NCI-H1092 (cell line): ENCODE measurements around the gene TRIM69.
"Not testable (repeated sequence)": the region's sequence is repeated elsewhere in the genome, so short reads cannot be mapped to it uniquely, and the experiment has no call there.

Experiments used
- DNase-seq: peaks from one replicate; lab custom pipeline; 2025; lab: John Stamatoyannopoulos, UW

The TRIM69 gene

DNA sequence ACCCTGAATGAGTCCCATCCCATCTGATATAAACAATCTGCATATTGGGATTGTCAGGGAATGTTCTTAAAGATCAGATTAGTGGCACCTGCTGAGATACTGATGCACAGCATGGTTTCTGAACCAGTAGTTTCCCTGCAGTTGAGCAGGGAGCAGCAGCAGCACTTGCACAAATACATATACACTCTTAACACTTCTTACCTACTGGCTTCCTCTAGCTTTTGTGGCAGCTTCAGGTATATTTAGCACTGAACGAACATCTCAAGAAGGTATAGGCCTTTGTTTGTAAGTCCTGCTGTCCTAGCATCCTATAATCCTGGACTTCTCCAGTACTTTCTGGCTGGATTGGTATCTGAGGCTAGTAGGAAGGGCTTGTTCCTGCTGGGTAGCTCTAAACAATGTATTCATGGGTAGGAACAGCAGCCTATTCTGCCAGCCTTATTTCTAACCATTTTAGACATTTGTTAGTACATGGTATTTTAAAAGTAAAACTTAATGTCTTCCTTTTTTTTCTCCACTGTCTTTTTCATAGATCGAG, 20.5 kb upstream of the TRIM69 start:
- DNase-seq: no peak

DNA sequence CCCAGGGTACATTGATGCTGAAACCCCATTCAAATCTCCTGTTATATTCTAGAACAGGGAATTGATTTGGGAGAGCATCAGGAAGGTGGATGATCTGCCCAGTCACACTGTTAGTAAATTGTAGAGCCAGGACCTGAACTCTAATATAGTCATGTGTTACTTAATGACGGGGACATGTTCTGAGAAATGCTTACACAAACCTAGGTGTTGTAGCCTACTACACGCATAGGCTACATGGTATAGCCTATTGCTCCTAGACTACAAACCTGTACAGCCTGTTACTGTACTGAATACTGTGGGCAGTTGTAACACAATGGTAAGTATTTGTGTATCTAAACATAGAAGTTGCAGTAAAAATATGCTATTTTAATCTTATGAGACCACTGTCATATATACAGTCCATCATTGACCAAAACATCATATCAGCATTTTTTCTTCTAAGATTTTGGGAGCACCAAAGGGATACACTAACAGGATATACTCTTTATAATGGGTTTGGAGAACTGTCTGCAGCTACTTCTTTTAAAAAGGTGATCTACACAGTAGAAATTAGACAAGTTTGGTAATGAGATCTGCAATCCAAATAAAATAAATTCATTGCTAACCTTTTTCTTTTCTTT, 19.2 kb upstream of the TRIM69 start:
- no peak for DNase-seq

DNA sequence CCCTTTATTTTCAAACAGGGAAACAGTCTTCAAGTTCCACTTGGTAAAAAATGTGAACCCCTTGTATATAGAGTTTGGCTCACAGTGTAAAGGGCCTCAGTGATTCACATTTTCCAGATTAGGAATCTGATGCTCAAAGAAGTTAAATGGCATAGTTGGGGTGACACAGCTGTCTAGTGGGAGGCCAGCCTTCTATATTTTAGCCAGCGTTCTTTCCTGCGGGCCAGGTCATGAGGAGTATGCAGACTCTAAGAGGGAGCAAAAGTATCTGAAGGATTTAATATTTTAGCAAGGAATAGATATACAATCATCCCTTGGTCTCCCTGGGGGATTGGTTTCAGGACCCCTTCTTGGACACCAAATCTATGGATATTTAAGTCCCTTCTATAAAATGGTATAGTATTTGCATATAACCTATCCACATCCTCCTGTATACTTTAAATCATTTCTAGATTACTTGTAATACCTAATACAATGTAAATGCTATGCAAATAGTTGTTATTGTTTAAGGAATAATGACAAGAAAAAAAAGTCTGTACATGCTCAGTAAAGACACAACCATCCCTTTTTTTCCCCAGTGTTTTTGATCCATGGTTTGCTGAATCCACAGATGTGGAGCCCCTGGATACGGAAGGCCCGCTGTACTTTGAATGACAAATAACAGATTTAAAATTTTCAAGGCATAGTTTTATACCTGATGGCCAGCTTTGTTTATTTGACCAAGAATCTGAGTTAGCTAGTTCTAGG, 18.0 kb upstream of the TRIM69 start:
- no peak for DNase-seq

DNA sequence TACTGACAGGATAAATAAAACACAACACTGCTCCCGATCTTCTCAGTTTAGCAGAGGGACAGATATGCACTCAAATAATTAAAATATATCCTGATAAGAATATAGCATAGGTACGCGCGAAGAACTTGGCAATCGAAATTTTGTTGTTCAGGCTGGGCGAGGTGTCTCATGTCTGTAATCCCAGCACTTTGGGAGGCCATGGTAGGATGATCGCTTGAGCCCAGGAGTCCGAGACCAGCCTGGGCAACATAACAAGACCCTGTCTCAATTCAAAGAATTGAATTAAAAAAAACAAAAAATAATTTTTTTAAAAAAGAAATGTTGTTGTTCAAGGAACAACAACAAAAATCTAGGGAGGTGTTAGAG, 17.4 kb upstream of the TRIM69 start:
- no peak for DNase-seq

DNA sequence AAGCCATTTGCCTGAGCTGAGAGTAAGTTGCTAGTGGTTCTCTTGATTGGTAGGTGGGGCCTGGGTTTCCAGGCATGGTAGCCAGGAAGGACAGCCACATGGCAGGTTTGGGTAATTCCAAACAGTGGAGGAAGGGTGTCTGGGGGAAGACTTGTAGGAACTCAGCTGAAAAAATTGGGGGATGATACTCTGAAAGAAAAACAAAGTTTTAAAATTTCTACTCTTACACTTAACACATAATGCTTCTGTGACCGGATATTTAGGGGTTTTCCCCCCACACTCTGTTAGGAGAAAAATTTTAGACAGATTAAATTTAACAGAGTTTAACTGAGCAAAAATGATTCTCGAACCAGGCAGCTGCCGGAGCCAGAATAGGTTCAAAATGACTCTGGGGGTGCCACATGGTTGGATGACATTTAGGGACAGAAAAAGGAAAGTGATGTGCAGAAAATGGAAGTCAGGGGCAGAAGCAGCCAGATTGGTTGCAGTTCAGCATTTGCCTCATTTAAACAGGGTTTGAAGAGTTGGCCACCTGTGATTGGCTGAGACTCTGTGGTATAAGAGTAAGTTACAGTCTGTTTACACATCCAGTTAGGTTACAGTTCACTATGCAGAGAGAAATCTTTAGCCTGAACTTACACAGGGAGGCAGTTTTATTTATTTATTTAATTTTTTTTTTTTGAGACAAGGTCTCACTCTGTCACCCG, 16.9 kb upstream of the TRIM69 start:
- no peak for DNase-seq

DNA sequence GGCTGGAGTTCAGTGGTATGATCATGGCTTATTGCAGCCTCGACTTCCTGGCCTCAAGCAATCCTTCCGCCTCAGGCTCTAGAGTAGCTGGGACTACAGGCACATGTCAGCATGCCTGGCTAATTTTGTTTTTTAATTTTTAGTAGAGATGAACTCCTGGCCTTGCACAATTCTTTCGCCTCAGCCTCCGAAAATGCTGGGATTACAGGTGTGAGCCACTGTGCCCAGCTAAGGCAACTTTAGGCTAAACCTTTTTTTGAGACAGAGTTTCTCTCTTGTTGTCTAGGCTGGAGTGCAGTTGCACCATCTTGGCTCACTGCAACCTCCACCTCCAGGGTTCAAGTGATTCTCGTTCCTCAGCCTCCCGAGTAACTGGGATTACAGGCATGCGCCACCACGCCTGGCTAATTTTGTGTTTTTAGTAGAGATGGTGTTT, 16.3 kb upstream of the TRIM69 start:
- DNase-seq: not testable (repeated sequence)

DNA sequence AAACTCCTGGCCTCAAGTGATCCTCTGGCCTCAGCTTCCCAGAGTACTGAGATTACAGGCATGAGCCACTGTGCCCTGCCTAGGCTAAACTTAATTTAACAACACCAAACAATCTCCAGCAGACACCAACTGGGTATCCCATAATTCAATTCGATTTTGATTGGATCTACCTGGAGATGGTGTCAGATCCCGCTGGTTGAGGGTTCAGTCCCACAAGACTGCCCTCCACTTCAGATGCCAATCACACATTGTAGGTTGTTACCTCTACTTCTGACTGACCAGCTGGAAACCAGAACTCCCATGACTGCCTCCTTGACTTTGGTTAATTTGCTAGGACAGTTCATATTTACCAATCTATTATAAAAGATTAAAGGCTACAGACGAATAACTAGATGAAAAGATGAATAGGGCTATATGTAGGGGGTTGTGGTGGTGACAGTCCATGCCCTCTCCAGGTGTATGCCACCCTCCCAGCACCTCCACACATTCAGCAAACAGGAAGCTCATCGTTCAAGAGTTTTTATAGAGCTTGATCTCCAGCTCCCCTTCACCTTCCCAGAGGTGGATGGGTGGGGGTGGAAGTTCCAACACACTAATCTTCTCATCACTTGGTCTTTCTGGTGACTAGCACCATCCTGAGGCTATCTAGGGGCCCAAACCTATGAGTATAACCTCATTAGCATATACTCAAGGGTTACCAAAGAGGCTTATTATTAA, 15.7 kb upstream of the TRIM69 start:
- no peak for DNase-seq

DNA sequence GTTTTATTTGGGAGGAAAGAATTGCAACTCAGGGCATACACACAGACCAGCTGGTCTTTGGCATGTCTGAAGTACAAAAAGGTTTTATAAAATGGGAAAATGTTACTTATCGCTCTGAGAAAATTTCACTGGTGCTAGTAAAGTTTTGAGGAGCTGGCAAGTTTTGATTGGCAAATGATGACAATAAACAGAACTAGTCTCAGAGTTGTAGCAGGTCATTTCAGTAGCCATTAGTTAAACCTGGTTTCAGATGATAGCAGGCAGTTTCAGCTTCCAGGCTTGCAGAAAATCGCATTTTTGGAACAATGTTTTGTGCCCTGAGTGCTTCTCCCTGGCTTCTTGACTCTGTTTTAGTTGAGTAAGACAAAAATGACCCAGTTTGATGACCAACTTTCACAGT, 14.3 kb upstream of the TRIM69 start:
- DNase-seq: no peak

DNA sequence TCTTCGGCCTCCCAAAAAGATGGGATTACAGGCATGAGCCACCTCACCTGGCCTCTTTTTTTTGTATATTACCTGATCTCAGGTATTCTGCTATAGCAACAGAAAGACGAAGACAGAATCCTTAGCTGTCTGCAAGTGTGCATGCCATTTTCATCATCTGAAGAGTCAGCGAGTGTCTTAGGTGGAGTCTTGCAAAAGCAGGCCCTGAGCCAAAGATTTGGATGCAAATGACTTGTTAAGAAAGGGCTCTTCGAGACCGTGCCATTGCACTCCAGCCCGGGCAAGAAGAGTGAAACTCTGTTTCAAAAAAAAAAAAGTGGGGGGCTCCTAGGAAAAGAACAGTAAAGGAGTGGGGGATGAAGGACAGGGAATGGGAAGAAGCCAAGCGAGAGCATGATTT, 10.2 kb upstream of the TRIM69 start:
- DNase-seq: no peak

DNA sequence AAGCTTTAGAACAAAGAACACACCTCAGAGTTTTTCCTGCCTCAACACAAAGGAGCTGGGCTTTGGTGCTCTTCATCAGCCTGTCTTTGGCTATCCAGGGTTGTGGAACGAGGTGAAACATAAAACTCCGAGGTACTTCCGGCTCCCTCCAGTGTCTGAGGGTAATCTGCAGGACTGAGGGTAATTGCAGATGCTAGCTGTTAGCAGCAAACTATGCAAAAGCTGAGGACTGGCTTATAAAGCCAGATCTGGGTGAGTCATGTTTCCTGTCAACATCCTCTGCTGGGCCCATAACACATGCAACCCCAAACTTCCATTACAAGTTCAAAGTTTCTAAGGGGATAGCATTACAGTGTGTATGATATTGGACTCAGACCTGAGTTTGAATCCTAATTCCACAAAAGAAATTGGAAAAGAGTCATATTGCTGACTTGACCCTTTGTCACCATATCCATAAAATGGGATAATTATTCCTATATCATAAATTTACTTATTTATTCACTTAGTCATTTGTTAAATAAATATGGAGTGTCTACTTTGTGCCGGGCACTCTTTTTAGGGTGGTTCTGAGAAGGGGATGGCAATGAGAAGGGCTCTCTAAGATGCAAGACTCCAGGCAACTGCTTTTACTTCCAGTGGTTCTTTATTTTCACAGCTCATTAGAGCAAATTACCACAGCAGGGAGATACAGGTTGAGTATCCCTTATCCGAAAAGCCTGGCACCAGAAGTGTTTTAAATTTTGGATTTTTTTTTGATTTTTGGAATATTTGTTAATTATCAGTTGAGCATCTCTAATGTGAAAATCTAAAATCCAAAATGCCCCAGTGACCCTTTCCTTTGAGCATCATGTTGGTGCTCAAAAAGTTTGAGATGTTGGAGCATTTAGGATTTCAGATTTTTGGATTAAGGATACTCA, 9.5 kb upstream of the TRIM69 start:
- no peak for DNase-seq

DNA sequence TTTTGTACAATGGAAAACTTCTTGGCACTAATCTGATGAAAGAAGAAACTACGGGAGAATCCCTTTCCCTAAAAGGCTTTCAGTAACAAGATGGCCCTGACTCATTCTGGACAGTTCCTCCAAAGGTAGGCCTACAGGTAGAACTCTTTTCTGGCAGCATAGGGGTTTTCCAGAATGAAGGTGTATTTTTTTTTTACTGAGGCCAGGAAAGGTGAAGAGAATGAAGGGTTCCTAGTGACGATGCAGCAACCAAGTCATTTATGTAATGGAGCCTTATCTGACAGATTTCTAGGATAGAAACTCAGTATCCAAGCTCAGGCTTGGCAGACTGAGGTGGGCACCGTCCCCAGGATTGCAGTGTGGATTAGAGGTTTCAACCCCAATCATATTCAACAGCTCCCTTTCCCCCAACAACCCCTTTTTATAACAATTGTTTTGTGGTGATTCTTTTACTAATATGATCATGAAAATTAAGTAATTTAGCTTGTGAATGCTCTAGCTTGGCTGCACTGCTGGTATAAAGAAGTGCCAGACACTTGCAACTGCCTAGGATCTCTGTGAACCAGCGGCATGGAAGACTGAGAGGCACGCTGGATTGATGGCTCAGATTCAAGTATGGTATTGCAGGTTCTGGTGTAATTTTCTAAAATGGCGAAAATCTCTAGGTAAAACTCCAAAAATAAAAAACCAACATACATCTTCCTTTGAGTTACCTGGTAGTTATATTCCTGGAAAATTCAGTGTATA, 8.7 kb upstream of the TRIM69 start:
- DNase-seq: no peak

DNA sequence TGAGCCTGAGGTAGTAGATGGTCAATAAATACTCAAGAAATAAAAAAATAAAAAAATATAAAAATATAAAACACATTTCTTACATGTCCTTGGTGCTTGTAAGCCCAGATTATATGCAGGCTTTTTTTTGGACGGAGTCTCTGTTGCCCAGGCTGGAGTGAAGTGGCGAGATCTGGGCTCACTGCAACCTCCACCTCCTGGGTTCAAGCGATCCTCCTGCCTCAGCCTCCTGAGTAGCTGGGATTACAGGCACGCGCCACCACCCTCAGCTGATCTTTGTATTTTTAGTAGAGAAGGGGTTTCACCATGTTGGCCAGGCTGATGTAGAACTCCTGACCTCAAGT, 8.1 kb upstream of the TRIM69 start:
- not testable (repeated sequence) for DNase-seq

DNA sequence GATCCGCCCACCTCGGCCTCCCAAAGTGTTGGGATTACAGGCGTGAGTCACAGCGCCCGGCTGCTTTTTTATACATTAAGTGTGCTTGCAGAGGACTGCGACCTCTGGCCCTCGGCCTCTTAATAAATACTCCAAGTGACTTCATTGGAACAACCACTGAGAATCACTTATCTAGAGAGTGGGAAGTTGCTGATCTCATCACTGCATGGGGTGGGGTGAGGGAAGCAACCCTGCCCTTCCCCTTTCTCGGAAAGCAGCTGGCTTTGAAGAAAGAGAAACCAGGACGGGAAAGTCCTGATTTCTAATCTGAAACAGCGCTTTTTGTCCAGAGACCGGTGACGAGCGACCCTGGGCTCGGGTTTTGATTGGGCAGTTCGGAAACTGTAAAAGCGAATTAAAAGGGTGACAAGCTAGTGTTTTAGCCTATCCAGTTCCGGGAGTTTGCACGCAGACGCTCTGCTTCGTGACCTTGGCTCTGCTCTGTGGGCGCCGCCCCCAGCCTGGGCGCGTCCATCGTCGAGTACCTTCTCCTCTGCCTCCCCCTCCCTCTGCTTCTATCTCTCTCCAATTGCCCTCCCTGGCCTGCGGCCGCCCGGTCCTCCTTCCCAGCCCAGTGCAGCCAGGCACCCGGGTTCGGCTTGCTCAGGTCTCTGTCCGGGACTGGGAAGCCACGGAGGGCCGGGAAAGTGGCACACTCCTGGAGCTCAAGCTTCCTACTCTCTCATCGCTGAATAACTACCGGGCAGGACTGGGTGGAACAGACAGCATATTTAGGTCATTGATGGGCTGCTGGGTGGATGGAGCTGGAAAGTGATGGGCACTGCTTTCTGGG, 7.5 kb upstream of the TRIM69 start:
- DNase-seq: peak; percentile 89

DNA sequence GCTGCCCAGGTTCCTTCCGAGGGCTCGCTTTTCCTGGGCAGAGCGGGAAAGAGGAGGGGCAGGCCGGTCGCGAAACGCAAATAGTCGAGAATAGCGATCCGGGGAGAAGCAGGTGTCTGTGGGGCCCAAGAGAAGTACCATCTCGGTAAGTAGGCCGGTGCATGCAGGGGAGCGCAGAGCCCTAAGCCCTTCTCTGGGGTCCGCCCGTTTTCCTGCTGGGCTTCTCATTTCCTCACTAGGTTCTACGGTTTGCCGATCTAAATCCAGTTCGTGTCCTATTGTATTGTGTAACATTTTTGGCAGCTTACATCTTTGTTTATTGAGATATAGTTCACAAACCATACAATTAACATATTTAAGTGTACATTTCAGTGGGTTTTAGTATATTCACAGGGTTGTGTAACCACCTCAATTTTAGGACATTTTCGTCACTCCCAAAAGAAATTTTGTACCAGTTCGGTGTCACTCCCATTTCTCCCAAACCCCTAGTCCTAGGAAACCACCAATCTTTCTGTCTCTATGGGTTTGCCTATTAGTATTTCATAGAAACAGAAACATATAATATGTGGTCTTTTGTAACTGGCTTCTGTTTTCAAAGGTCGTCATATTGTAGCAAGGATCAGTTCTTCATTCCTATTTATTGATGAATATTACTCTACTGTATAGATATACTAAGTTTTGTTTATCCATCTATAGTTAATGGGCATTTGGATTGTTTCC, 6.8 kb upstream of the TRIM69 start:
- DNase-seq: no peak

DNA sequence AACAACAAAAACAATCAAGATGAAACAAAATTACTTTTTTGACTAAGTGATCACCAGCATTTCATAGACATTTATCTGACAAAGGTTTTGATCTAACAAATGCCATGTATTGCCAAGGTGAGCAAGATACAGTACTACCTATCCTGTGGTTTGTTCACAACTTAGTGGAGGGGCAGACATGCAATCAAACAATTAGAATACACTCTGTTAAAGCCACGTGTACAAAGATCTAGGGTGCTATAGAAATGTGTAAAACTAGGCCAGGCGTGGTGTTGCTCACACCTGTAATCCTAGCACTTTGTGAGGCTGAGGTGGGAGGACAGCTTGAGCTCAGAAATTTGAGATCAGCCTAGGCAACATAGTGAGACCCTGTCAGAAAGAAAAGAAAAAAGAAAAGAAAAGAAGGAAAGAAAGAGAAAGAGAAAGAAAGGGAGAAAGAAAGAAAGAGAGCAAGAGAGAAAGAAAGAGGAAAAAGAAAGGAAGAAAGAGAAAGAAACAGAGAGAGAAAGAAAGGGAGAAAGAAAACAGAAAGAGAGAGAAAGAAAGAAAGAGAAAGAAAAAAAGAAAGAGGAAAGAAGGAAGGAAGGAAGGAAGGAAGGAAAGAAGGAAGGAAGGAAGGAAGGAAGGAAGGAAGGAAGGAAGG, 1.4 kb upstream of the TRIM69 start:
- DNase-seq: no peak

DNA sequence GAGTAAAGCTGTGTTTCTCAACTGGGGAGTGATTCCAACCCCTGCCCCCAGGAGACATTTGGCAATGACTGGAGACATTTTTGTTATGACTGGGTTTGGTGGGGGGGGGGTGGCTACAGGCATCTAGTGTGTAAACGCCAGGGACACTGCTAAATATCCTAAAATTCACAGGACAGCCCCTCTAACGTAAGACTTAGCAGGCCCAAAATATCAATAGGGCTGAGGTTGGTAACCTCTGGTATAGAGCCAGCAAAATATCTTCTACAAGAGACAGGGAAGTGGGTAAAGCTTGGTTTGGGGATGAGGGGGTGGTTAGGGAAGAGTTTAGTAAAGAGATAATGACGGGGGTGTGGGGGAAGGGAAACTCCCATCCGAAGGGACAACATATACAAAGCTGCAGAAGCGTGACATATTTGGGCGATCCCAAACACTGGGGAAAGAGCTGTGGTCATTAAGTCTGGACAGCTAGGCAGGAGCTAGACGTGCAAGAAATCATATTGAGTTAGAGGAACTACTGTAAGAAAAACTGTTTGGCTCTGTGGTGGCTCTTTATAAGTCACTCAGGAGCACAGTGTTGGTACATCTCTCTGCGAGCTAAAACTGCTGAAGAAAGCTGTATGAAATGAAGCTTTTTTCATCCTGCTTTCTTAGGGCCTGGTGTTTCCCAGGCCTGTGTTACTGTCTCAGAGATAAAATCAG, 697 bp upstream of the TRIM69 start:
- no peak for DNase-seq

DNA sequence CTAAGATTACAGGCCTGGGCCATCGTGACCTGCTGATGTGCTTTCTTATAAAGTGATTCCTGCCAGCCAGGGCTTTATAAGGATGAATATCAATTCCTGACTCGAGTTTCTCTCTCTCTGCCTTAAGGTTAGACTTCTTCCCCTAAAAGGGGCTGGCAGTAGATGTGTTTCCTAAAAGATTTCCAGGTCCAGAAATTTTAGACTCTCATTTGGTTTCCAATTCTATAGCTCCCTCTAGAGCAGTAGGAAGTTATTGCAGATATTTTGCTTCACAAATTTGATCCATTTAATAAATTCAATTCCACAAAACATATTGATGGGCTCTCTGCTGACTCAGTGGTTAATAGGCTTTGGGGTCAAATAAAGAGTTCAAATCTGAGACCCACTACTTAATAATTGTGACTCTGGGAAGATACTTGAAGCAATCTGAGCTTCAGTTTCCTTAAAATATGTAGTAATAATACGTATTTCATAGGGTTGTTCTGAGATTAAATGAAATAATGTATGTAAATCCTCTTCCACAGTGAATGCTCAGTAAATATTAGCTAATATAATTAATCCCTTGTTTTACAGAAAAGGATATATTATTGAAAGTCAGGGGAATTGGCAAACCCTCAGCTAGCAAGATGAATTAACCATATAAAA, 2.1 kb downstream of the TRIM69 start:
- peak; percentile 1 for DNase-seq
